OCI-LY1 (cell line): Measurements from ENCODE around the gene ANKRD31.

Experiments
- EZH2 ChIP-seq: fragments of 200-600 bp; sonication (generic), shearing (Covaris generic); IDR thresholded peaks from 2 replicates; pipeline ENCODE4 v1.8.0; 2017; ENCODE audit warnings: borderline replicate concordance, mixed run types, mild to moderate bottlenecking, antibody characterized with exemption, low read length, moderate library complexity, mixed read lengths
- TF ChIP-seq, protein P1 (sequence below): fragments of 200-600 bp; sonication (generic), shearing (Covaris generic); IDR thresholded peaks from 2 replicates; pipeline ENCODE4 v1.5.1; 2017; ENCODE audit warnings: mild to moderate bottlenecking, antibody characterized with exemption, low read length, moderate library complexity, mixed read lengths

DNA sequence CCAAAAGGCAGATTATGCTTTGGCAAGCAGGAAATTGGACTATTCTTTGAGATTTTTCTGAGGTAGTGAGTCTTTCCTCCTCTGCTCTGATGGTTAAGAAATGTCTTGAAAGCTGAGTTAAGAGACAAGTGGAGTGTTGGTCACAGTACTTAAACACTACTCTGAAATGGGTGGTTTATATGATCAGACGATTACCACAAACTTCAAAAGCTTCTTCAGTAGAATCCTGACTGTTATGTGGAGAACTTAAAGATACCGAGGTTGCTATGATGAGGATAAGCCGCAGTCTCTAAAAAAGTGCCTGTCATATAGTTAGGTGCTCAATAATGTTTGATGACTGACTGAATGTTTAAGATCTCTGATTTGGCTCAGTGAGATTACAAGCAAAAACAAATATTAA is 208.6 kb downstream of the ANKRD31 start:
- TF ChIP-seq, protein P1, sequence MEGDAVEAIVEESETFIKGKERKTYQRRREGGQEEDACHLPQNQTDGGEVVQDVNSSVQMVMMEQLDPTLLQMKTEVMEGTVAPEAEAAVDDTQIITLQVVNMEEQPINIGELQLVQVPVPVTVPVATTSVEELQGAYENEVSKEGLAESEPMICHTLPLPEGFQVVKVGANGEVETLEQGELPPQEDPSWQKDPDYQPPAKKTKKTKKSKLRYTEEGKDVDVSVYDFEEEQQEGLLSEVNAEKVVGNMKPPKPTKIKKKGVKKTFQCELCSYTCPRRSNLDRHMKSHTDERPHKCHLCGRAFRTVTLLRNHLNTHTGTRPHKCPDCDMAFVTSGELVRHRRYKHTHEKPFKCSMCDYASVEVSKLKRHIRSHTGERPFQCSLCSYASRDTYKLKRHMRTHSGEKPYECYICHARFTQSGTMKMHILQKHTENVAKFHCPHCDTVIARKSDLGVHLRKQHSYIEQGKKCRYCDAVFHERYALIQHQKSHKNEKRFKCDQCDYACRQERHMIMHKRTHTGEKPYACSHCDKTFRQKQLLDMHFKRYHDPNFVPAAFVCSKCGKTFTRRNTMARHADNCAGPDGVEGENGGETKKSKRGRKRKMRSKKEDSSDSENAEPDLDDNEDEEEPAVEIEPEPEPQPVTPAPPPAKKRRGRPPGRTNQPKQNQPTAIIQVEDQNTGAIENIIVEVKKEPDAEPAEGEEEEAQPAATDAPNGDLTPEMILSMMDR: no peak
- no peak for TF ChIP-seq EZH2
